GM21526 (cell line): Measurements from ENCODE around the gene KRT3.
"Not testable (repeated sequence)": the region's sequence is repeated elsewhere in the genome, so short reads cannot be mapped to it uniquely, and the experiment has no call there.

Experiments
- ATAC-seq: cut with Tn5 transposase; IDR thresholded peaks from one replicate; pipeline ENCODE4 v1.9.1; 2021; ENCODE audit warnings: moderate library complexity; ENCODE audit not compliant: unreplicated experiment, low FRiP score

KRT3 gene

DNA sequence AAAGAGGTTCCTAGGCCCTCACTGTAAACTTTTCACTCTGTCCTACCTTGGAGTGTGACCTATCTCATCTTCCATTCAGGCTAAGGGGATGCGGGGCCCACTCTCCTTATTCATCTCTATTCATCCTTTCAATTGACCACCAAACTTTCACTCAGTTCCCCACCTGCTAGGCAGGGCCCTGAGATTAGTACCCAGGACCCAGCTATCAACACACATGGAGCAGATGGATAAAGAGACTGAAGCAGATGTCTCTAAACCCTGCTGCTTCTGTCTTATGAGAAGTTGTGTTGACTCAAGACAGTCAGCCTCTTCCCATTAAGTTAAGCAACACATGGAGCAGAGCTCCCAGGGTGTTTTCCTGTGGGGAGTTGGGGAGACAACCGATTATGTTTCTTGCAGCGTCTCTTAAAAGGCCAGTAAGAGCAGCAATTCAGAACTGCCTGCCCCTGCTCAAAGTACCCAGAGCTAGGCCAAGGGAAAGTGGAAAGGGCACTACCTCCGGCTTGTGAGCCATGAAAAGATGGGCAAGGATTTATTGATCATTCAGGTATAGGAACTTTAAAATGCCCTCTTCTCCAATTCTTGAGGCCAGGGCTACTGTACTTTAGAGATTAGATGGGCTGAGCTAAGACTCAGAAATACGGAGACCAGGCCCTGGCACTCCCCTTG is 29.4 kb downstream of the KRT3 start:
- ATAC-seq, result no peak

DNA sequence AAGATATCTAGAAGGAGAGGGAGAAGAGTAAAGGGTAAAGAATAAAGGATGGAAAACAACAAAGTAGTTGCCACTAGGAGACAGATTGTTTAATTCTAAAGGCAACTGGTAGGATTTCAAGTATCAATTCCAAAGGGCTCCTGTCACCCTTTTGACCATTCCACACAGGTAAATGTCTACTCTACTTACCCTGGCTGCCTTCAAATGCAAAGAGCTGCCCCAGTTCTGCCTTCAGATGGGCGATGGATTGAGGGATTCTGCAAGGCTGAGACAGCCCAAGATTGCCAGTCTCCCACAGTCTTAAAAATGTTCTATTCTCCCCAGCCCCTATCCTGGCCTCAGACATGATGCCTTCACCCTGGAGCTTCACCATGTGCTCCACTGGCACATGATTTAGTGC is 30.2 kb downstream of the KRT3 start:
- no peak for ATAC-seq

DNA sequence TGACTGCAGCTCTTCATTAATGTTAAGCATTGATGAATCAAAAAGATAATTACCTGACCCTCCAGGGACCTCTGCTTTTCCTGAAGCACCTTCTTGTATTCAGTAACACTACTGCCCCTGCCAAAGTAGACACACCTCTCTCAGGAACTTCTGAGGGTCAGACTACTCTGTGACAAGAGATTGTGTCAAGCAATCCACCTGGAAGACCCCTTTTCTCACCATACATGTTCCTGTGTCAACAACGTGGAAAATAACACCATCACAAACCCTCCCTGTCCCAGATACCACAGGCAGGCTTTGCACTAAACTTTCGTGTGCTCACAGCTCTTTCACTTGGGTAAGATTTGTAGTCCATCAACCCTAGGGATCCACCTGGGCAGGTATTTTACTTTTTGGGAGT is 31.9 kb downstream of the KRT3 start:
- no peak for ATAC-seq

DNA sequence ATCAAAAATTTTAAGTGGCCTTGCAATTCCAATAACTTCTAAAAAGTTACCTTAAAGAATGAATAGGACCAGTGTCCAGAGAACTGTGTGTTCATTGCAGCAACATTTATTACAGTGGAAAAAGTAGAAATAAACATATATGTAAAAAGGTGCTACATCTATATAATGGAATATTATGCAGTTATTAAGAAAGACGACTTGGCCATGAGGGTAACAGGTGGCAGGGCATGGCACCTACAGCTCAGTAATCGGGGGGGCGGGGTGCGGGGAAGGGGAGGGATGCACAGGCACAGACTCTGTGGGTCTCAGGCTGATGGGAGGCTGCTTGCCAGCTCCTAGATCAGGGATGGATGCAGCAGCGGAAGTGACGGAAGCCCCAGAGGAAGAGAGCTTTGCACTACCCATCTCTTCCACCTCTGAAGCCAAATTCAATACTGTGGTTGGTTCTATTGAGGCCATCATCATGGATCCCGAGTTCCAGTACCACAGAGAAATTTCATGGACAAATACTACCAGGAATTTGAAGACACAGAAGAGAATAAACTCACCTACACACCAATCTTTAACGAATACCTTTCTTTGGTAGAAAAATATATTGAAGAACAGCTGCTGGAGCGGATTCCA is 32.8 kb downstream of the KRT3 start:
- ATAC-seq, result no peak

DNA sequence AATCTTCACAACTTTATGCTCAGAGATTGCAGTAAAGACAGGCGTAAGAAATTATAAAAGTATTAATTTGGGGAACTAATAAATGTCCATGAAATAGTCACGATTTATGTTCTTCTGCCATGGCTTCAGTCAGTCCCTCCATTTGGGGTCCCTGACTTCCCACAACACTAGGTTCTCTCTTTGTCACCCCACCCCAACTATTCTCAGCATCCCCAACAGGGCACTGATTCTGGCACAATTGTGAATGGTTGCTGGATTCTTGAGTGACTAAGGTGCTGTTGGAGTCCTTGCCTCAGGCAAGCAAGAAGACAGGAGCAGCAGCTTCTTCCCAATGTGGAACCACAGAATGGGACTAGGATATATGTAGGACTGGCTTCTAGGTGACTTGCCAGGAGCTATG is 34.1 kb downstream of the KRT3 start:
- ATAC-seq, result no peak

DNA sequence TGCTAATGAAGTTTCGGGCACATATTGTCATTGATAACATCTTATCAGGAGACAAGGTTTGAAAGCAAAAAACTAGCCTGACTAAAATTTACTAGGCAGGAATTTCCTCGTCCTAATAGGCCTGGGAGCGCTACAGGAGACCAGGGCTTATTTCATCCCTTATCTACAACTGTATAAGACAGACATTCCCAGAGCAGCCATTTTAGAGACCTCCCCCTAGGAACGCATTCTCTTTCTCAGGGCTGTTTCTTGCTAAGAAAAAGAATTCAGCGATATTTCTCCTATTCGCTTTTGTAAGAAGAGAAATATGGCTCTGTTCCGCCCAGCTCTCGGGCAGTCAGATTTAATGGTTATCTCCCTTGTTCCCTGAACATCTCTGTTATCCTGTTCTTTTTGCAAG is 34.7 kb downstream of the KRT3 start:
- not testable (repeated sequence) for ATAC-seq

DNA sequence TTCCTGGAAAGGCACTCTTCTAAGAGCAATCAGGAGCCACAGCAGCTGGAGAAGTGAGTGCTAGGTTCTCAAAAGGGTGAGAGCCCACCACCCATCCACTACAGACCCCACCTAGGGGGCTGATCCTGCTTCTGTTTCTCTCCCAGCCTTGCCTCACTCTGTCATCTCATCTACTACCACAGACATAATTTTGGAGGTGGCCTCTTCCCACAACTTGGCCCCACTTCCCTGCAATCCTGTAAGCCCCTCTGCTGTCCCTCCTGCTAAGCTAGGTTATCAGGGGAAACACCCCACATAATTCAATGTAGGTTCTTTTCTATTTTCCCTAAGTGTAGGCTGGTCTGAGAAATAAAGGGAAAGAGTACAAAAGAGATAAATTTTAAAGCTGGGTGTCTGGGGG is 35.3 kb downstream of the KRT3 start:
- ATAC-seq, result no peak

DNA sequence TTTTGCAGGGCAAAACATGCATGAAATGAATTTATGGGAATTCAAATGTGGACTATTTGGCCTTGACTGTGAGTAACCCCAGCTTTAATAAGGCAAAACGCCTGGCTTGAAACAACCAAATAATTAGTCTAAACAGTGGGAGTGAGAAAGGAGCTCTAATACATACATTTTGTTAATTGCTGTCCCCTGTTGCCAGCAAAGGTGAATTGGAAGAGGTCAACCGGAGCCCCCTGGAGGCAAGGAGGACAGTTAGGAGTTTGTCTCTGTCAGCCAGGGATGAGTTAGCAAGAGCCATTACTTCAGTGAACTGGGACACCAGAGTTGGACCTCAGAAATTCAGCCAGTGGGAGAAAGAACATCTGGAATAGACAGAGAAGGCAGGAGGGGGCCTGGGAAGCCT is 36.2 kb downstream of the KRT3 start:
- ATAC-seq, result no peak

DNA sequence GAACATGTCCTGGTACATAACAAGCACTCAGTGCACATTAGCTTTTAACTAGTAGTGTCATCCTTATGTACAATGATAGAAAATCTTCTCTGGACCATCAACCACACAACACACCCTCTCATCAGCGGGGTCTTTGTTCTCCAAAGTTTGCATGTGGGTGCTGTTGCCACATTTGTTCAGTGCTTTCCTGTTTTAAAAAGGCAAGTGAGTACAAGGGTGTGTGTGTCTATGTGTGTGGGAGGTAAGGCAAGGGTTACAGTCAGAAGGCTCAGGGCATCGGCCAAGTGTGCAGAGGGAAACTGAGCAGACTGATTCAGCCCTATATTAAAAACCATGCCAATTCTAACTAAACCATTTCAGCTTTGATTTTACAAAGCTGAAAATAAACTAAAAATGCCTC is 36.7 kb downstream of the KRT3 start:
- no peak for ATAC-seq

DNA sequence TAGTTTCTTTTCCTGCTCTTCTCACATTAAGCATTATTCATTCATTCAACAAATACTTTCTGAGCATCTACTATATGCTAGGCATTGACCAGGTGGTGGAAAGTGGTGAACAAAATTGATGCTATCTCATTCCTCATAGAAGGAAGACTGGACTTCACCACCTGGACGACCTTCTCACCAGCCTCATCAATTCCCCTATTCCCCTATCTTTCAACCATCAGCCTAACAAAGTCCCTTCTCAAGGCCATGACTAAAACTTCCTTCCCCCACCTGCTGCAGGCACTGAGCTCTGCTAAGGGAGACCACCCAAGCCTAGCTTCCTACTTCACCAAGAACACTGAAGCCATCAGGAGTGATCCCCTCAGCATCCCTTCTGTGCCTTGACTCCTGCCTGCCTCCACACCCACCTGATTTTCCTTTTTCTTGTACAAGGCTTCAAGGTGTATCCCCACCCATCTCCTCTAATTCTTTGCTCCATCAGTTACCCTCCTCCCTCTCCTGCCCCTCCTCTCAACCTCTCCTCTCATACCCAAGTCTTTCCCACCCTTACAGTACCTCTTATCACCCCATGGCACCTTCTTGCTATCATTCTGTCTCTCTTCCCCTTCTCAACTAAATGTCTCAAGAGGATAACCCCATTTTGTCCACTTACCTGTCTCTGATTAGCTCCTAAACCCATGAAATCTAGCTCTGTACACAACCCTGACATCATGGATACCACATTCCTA is 38.3 kb downstream of the KRT3 start:
- ATAC-seq, result no peak

DNA sequence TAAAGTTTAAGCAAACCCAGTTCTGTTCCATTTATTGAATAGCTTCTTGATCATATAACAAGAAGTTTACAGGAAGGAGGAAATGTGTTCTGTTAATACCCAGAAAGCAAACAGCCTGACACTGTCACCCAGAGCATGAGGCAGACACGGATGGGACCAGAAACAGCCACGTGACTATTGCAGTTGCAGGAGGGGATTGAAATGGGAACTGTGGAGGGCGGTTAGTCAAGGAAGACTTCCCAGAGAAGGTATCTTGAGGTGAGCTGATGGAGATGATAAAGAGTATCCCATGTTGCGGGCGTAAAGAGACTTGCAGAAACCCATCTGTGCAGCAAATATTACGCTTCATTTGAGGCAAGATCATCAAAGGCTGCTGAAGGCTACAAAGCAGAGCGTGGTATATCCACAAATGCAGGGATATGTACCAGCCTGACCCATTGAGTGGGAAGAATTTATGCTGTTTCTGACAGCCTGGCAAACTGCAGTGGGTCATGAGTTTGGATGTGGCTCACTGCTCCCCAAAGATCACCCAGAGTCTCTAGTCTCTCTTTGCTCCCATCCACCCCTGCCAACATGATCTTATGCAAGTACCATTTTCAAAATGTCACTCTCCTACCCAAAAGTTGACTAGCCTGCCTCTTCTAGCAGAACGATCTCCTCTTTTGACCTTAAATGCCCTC is 39.5 kb downstream of the KRT3 start:
- no peak for ATAC-seq

DNA sequence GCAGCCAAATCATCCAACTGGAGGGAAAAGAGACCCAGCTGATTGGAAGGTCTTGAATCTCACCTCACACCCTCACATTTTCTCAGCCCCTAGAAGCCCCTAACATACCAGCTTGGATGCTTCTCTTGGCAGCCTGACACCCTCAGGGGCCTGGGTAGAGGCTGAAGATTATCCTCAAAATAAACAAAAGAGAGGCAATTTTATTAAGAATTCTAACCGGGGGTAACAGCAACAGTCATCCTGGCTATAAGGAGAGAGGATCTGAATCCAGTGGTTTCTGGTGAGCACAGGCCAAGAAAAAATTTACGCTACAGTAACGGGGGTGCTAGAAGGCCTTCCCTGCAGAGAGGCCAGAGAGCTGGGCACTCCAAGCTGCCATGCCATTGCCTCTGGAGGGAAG is 40.4 kb downstream of the KRT3 start:
- no peak for ATAC-seq

DNA sequence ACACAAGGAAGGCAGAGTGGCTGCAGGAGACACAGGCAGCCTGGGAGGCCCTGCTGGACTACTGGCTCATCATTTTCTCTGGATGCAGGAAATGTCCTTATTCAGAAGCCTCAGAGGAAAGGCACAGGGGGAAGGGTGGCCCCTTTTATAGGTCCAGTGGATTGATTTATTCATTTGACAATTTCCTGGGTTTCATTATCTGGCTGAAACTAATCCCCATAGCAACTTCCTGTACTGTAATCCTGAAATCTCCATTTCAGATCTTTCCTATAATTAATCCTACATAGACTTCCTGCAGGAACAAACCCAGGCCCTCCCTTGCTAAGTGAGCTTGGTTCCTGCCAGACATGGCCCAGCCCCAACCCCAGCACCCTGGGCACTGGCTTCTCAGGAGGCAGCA is 41.8 kb downstream of the KRT3 start:
- no peak for ATAC-seq

DNA sequence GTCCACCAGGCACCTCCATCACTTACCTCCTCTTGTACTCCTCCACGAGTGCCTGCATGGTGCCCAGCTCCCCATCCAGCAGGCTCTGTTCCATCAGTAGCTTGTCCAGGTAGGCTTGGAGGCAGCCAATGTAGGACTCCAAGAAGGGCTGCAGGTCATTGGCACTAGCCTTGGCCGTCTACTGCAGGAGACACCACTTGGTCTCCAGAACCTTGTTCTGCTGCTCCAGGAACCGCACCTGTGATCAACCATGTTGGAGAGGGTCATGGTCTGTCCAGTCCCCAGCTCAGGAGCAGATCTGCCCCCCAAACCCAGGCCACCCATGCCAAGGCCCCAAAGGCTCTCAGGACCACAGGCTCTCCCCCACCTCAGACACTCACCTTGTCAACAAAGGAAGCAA is 42.6 kb downstream of the KRT3 start:
- ATAC-seq, result no peak

DNA sequence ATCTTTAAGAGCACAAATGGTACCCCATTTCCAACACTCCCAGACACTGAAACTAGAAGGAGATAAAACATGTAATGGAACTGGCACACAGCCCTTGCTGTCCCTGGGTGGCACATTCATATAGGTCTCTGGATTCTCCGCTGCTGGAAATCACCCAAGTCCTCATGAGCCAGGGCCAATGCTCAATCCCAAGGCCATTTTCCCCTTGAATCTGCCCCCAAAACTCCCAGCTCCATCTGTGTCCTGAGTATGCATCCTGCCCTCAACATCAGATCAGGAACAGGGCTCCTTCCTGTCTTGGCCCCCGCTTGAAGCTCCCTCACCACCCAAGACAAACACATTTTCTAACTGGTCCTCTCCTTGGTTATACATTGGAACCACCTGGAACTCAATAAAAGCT is 43.4 kb downstream of the KRT3 start:
- no peak for ATAC-seq

DNA sequence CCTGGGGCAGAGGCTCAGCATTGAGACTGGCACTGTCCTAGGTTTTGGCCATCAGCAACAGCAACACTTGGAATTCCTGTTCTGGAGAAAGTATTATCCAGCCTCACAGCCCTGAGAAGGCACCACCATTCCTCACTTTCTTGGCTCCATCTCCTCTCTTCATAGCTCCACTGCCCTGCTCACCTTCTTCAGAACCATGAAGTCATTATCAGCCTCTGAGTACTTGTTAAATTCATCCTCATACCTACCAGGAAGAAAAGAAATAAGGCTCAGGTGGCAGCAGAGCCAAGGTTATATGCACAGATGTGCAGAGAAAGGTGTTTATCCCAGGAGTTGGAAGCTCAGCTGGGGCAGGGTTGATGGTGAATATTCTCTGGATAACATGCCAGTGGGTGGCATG is 44.1 kb downstream of the KRT3 start:
- ATAC-seq, result no peak

DNA sequence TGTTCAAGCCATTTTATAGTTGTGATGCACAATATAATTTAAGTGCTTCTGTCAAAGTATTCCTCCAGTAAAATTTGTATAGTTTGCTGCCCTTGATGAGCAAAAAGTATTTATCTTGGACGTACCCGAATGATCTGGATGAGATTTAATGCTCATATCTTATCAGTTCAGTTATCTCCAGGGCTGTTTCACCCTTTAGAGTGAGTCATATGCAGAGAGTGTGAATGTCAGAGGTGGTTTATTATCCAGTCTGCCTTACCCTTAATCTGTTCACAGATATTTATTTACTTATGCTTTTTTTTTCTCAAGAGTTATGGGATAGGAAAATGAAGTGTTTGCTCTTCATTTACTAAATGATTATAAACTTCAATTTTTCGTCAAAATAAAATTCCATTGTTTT is 45.4 kb downstream of the KRT3 start:
- ATAC-seq, result not testable (repeated sequence)

DNA sequence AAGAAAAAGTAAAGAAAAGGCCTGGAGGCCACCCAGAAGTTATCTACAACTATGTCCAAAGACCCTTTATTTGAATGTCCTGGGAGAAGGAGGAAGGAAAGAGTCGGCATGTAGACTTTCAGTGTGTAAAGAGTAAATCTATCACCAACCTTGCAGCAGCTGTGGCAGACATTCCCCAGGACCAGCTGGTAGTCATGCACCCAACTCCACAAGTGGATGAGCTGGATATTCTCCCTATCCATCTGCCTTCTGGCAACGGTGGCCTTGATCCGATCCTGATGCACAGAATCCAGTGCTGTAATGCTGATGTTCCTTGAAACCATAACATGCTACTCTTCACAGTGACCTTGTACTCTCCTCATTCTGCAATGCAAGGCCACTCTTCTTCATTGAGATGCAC is 46.1 kb downstream of the KRT3 start:
- ATAC-seq, result no peak

DNA sequence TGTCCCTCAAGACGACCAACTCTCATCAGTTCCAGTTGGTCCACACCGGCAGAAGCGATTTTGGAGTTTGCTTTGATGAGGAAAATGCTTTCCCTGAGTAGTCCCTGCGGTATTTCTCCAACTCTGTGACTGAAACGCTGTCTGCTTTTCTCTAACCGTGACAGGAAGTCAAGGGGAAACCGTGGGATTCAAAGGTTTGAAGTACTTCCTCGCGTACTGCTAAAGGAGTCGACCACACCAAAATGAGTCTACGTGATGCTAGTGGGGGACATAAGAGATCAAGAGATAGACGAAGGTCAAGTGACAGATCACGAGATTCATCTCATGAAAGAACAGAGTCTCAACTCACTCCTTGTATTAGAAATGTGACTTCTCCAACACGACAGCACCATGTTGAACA is 47.3 kb downstream of the KRT3 start:
- ATAC-seq, result no peak

DNA sequence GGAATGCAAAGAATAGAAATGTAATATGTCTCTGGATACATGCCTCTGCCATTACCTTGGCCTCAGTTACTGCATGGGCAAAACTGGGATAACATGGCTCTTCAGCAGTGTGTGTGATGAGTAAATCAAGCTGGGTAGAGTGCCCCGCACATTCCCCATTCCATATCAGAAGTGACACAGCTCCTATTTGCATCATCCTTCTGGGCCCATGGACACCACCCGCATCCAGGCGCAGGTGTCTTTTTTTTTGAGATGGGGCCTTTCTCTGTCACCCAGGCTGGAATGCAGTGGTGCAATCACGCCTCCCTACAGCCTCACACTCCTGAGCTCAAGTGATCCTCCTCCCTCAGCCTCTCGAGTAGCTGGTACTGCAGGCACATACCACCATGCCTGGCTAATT is 50.4 kb downstream of the KRT3 start:
- no peak for ATAC-seq

DNA sequence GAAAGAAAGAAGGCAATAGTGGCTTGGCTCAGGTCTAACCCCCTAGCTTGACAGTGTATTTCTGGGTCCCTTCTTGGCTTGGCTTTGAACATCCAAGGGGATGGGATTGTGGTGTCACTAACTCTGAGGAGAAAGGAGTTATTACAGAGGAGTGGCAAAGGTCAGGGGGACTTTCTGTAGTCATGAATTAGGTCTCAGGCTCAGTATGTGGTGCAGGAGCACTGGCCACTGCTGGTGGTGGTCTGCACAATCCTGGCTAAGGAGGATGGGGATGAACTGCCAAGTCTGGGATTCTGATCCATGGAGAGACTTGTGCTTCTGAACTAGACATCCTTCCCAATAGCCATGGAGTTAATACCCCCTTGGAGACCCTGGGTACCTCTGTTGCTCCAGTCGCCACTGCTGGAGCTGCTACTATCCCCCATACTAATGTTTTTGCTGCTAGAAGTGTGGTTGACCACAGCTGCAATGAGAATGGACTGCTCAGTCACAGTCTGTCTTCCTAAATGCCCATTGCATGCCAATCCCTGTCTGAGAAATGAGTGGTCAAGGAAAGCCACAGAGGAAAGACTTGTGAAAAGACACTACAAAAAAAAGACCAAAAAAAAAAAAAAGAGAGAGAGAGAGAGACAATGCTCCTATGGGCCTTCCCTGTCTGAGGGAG is 51.3 kb downstream of the KRT3 start:
- no peak for ATAC-seq
